Ishikawa (cell line): ENCODE data around the gene PCBP3.

Source experiments
- CEBPB ChIP-seq: IDR thresholded peaks from 2 replicates; pipeline ENCODE4 v1.6.1; 2012
- CREB1 ChIP-seq: IDR thresholded peaks from 2 replicates; pipeline ENCODE4 v1.6.1; 2012; ENCODE audit warnings: low read depth
- EGR1 ChIP-seq: IDR thresholded peaks from 2 replicates; pipeline ENCODE4 v1.6.1; 2012
- EP300 ChIP-seq: IDR thresholded peaks from 2 replicates; pipeline ENCODE4 v1.6.1; 2012; ENCODE audit warnings: borderline replicate concordance
- FOXM1 ChIP-seq: IDR thresholded peaks from 2 replicates; pipeline ENCODE4 v1.6.1; 2012; ENCODE audit warnings: low read depth, borderline replicate concordance
- MAX ChIP-seq: IDR thresholded peaks from 2 replicates; pipeline ENCODE4 v1.6.1; 2012
- NFIC ChIP-seq: IDR thresholded peaks from 2 replicates; pipeline ENCODE4 v1.6.1; 2012
- RAD21 ChIP-seq: IDR thresholded peaks from 2 replicates; pipeline ENCODE4 v1.6.1; 2012; ENCODE audit warnings: low read depth
- TAF1 ChIP-seq: IDR thresholded peaks from 2 replicates; pipeline ENCODE4 v1.6.1; 2012; ENCODE audit warnings: low read depth, mild to moderate bottlenecking
- TCF12 ChIP-seq: IDR thresholded peaks from 2 replicates; pipeline ENCODE4 v1.6.1; 2012; ENCODE audit warnings: low read depth
- TEAD4 ChIP-seq: IDR thresholded peaks from 2 replicates; pipeline ENCODE4 v1.6.1; 2012
- YY1 ChIP-seq: IDR thresholded peaks from 2 replicates; pipeline ENCODE4 v1.6.1; 2012; ENCODE audit warnings: low read depth
- ZBTB7A ChIP-seq: IDR thresholded peaks from 2 replicates; pipeline ENCODE4 v1.6.1; 2012; ENCODE audit warnings: low read depth
- TF ChIP-seq, protein P1 (sequence below): IDR thresholded peaks from 2 replicates; pipeline ENCODE4 v1.6.1; 2012; ENCODE audit warnings: low read depth, mild to moderate bottlenecking
- TF ChIP-seq, protein P2 (sequence below): IDR thresholded peaks from 2 replicates; pipeline ENCODE4 v1.6.1; 2012

Gene PCBP3

DNA sequence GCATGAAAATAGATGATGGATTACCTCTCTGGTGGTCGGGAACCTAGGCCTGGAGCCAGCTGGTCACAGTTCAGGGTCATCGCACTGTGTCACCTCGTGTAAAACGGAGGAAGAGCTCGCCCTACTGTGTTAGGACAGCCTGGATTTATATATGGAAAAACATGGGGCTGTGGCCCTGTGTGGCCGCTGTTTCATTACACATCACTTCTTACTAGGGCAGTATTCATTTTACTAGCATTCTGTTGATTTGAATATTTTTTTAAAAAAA lies 233.6 kb downstream of the PCBP3 start:
- TF ChIP-seq FOXM1, result no peak
- no peak for TF ChIP-seq NFIC
- TF ChIP-seq TCF12, result no peak
- TF ChIP-seq, protein P1, sequence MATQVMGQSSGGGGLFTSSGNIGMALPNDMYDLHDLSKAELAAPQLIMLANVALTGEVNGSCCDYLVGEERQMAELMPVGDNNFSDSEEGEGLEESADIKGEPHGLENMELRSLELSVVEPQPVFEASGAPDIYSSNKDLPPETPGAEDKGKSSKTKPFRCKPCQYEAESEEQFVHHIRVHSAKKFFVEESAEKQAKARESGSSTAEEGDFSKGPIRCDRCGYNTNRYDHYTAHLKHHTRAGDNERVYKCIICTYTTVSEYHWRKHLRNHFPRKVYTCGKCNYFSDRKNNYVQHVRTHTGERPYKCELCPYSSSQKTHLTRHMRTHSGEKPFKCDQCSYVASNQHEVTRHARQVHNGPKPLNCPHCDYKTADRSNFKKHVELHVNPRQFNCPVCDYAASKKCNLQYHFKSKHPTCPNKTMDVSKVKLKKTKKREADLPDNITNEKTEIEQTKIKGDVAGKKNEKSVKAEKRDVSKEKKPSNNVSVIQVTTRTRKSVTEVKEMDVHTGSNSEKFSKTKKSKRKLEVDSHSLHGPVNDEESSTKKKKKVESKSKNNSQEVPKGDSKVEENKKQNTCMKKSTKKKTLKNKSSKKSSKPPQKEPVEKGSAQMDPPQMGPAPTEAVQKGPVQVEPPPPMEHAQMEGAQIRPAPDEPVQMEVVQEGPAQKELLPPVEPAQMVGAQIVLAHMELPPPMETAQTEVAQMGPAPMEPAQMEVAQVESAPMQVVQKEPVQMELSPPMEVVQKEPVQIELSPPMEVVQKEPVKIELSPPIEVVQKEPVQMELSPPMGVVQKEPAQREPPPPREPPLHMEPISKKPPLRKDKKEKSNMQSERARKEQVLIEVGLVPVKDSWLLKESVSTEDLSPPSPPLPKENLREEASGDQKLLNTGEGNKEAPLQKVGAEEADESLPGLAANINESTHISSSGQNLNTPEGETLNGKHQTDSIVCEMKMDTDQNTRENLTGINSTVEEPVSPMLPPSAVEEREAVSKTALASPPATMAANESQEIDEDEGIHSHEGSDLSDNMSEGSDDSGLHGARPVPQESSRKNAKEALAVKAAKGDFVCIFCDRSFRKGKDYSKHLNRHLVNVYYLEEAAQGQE, result no peak
- TF ChIP-seq RAD21, result no peak
- TF ChIP-seq TAF1, result no peak
- no peak for TF ChIP-seq CEBPB
- TF ChIP-seq EP300, result no peak
- TF ChIP-seq MAX, result no peak
- TF ChIP-seq TEAD4, result no peak
- TF ChIP-seq CREB1, result no peak
- TF ChIP-seq ZBTB7A, result no peak
- TF ChIP-seq YY1, result no peak
- no peak for TF ChIP-seq EGR1
- TF ChIP-seq, protein P2, sequence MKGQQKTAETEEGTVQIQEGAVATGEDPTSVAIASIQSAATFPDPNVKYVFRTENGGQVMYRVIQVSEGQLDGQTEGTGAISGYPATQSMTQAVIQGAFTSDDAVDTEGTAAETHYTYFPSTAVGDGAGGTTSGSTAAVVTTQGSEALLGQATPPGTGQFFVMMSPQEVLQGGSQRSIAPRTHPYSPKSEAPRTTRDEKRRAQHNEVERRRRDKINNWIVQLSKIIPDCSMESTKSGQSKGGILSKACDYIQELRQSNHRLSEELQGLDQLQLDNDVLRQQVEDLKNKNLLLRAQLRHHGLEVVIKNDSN, result no peak

- TF ChIP-seq EGR1 (no peak), FOXM1 (no peak), NFIC (no peak), YY1 (no peak), MAX (no peak), TEAD4 (no peak), TCF12 (no peak), CREB1 (no peak), EP300 (no peak), TAF1 (no peak), RAD21 (no peak), ZBTB7A (no peak), CEBPB (no peak)
- TF ChIP-seq, protein P1, result no peak
- TF ChIP-seq, protein P2, result no peak
These were observed 234.4 kb downstream of the PCBP3 start for GRCh38 chr21:45877821-45878469.

- TF ChIP-seq TEAD4 (no peak), TCF12 (no peak), RAD21 (peak; percentile 66), EGR1 (no peak), MAX (peak; percentile 55), ZBTB7A (peak; percentile 53; the same call in 1 of the 2 replicates), NFIC (no peak), EP300 (no peak), CEBPB (no peak), YY1 (no peak)
- TF ChIP-seq, protein P1, result no peak
- TF ChIP-seq, protein P2, result no peak
These were observed 236.9 kb downstream of the PCBP3 start for GRCh38 chr21:45880097-45881068.
